Endothelial cell of umbilical vein (primary cell): ENCODE data around the gene RAPGEF4. TPM values are rescaled to one million over a fixed set of nuclear protein-coding genes. Genes with fewer than 3 reads are reported as not detected.

ENCODE experiments used
- BruUV-seq: library from RNA; stranded (reverse); fragments of 400-500 nt; replicated peaks from 2 replicates; lab custom pipeline; 2021; lab: Mats Ljungman, UMichigan
- CTCF ChIA-PET: fragments of 300-600, 350-600 bp; sonication (Branson Sonifier 250); formaldehyde crosslinking; loops from one replicate; lab custom pipeline; 2021; ENCODE audit warnings: antibody characterized with exemption, inconsistent platforms; lab: Charles Lee
- POLR2A ChIA-PET: fragments of 300-600, 350-600 bp; sonication (Branson Sonifier 250); formaldehyde crosslinking; loops from one replicate; lab custom pipeline; 2021; ENCODE audit warnings: antibody characterized with exemption, inconsistent platforms; lab: Charles Lee
- DNase-seq: peaks from one replicate; pipeline ENCODE4 v3.0.0-alpha.2; 2011; ENCODE audit warnings: low read depth, low spot score
- FAIRE-seq: peaks from 2 replicates; lab custom pipeline; 2011; peaks lifted over from hg19 to GRCh38; lab: Jason Lieb, UNC
- H2AFZ ChIP-seq: 2 replicates; pipeline ENCODE4 v1.6.0; 2012; ENCODE audit warnings: low read depth, low read length, control low read depth, inconsistent platforms
- H3K27ac ChIP-seq: 2 replicates; pipeline ENCODE4 v1.5.1; 2011; ENCODE audit warnings: low read depth, mild to moderate bottlenecking, control low read depth, low read length, moderate library complexity; ENCODE audit not compliant: insufficient read depth
- H3K27me3 ChIP-seq, 2 experiments: 2 replicates each; pipeline versions ENCODE4 v1.6.0 to v1.6.1; 2011; ENCODE audit warnings: low read length in 2 of 2, mixed read lengths in 1 of 2; ENCODE audit not compliant: control insufficient read depth in 2 of 2, insufficient read depth in 2 of 2
- H3K36me3 ChIP-seq, 2 experiments: 2 replicates in 1 of 2; 3 replicates in 1 of 2; pipeline ENCODE4 v1.5.1; 2011; ENCODE audit warnings: low read length in 2 of 2, mild to moderate bottlenecking in 1 of 2, moderate library complexity in 1 of 2; ENCODE audit not compliant: control insufficient read depth in 2 of 2, insufficient read depth in 2 of 2; ENCODE audit errors: extremely low read depth in 1 of 2
- H3K4me1 ChIP-seq: 3 replicates; pipeline ENCODE4 v1.5.1; 2011; ENCODE audit warnings: mild to moderate bottlenecking, low read length; ENCODE audit not compliant: control insufficient read depth, insufficient read depth; ENCODE audit errors: extremely low read depth
- H3K4me2 ChIP-seq: 2 replicates; pipeline ENCODE4 v1.6.1; 2011; ENCODE audit warnings: low read length, control low read depth, mixed read lengths; ENCODE audit not compliant: insufficient read depth
- H3K4me3 ChIP-seq, 3 experiments: fragments of 200-600 bp in 1 of 3; sonication (generic), shearing (Covaris generic) in 1 of 3; replicated peaks in 1 of 3; 2 replicates each; pipeline ENCODE4 v1.5.1; 2011 to 2016; ENCODE audit warnings: control low read depth in 3 of 3, low read length in 3 of 3, mild to moderate bottlenecking in 2 of 3, inconsistent platforms in 1 of 3, low read depth in 1 of 3, moderate library complexity in 1 of 3; ENCODE audit not compliant: insufficient read depth in 1 of 3
- H3K79me2 ChIP-seq: 2 replicates; pipeline ENCODE4 v1.6.0; 2012; ENCODE audit warnings: low read length, inconsistent platforms; ENCODE audit not compliant: control insufficient read depth, insufficient read depth
- H3K9ac ChIP-seq: replicated peaks from 2 replicates; pipeline ENCODE3; 2011; ENCODE audit warnings: low read length, control low read depth; ENCODE audit not compliant: insufficient read depth; ENCODE audit errors: extremely low read depth
- H3K9me1 ChIP-seq: replicated peaks from 3 replicates; pipeline ENCODE4 v1.6.0; 2011; ENCODE audit warnings: mild to moderate bottlenecking, low read length; ENCODE audit not compliant: control insufficient read depth, insufficient read depth; ENCODE audit errors: extremely low read depth
- H3K9me3 ChIP-seq: replicated peaks from 2 replicates; pipeline ENCODE4 v1.5.1; 2012; ENCODE audit warnings: low read length, inconsistent platforms; ENCODE audit not compliant: control insufficient read depth, insufficient read depth
- H4K20me1 ChIP-seq: replicated peaks from 2 replicates; pipeline ENCODE3; 2011; ENCODE audit warnings: mild to moderate bottlenecking, low read length; ENCODE audit not compliant: control insufficient read depth, insufficient read depth; ENCODE audit errors: extremely low read depth
- EZH2 ChIP-seq: IDR thresholded peaks from 2 replicates; pipeline ENCODE4 v1.6.1; 2012; ENCODE audit warnings: borderline replicate concordance, low read depth, mild to moderate bottlenecking, moderate library complexity, low read length, inconsistent platforms; ENCODE audit not compliant: severe bottlenecking
- FOS ChIP-seq: IDR thresholded peaks from 2 replicates; pipeline ENCODE4 v1.6.1; 2011; ENCODE audit warnings: mild to moderate bottlenecking, low read length, moderate library complexity, borderline replicate concordance; ENCODE audit not compliant: insufficient read depth
- GATA2 ChIP-seq: IDR thresholded peaks from 2 replicates; pipeline ENCODE4 v1.7.0; 2011; ENCODE audit warnings: low read depth, mild to moderate bottlenecking, moderate library complexity, mixed read lengths, low read length; ENCODE audit not compliant: insufficient read length, insufficient read depth
- JUN ChIP-seq: IDR thresholded peaks from 2 replicates; pipeline ENCODE4 v1.6.1; 2011; ENCODE audit warnings: borderline replicate concordance, low read depth; ENCODE audit not compliant: insufficient read length, insufficient read depth
- MYC ChIP-seq: IDR thresholded peaks from one replicate; pipeline ENCODE4 v1.6.1; 2011; ENCODE audit warnings: mild to moderate bottlenecking, low read depth, low read length
- POLR2A ChIP-seq: IDR thresholded peaks from 2 replicates; pipeline ENCODE4 v1.6.1; 2012; ENCODE audit warnings: low read depth, mild to moderate bottlenecking, control low read depth, low read length
- POLR2AphosphoS5 ChIP-seq: IDR thresholded peaks from 2 replicates; pipeline ENCODE4 v1.6.1; 2012; ENCODE audit warnings: low read depth, mild to moderate bottlenecking, control low read depth, low read length, moderate library complexity; ENCODE audit not compliant: insufficient read depth
- dilution Hi-C: fragments of 300-500 bp; cut with MboI; formaldehyde crosslinking; loops from one replicate; pipeline ENCODE4 v1.15.0; 2019; ENCODE audit warnings: low sequenced_read_pairs; ENCODE audit not compliant: extremely low pct_ligation_motif_present
- intact Hi-C: fragments of 100-400 bp; cut with micrococcal nuclease; formaldehyde crosslinking; loops from one replicate; pipeline ENCODE4 v1.10.0; 2022
- polyA plus RNA-seq, 4 experiments: library from polyadenylated mRNA; depleted of rRNA in 3 of 4; stranded (reverse) in 3 of 4; unstranded in 1 of 4; fragments of >200 nt; gene quantifications; 2 replicates each; pipeline versions ENCODE4 v1.2.1 to v1.2.3, GENCODE V29; 2011 to 2012; ENCODE audit warnings: missing spikeins in 1 of 4
- total RNA-seq: library from RNA; stranded (reverse); gene quantifications from 2 replicates; pipeline ENCODE4 v1.2.3, GENCODE V29; 2021
- TF ChIP-seq, protein P1 (sequence below), 2 donors: IDR thresholded peaks; 1 replicate in 1 of 2; 2 replicates in 1 of 2; pipeline ENCODE4 v1.5.1; 2011; ENCODE audit warnings: low read length in 2 of 2, mild to moderate bottlenecking in 2 of 2, moderate library complexity in 2 of 2, control low read depth in 1 of 2, inconsistent platforms in 1 of 2, low read depth in 1 of 2; ENCODE audit not compliant: insufficient read depth in 1 of 2; ENCODE audit errors: extremely low read depth in 1 of 2
- TF ChIP-seq, protein P2 (sequence below): IDR thresholded peaks from 2 replicates; pipeline ENCODE4 v1.6.1; 2011; ENCODE audit not compliant: insufficient read depth, insufficient read length

The RAPGEF4 gene
- total and polyA plus RNA-seq, 2 donors (not counting 3 experiments of a cell fraction or from before 2014, with no cell fraction given): 7.2 to 9.2 TPM

DNA sequence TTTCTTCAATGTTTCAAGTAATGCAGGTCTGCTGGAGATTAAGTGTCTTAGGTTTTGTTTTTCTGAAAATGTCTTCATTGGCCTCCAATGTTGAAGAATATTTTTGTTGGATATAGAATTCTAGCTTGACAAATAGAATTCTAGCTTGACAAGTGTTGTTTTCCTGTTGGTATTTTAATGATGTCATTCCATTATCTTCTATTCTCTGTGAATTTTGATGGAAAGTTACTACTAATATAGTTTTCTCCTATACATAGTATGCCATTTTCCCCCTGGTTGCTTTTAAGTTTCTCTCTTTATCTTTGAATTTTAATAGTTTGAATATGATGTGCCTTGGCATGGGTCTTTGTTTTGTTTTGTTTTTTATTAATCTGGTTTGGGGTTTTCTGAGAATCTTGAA, 119.9 kb downstream of the RAPGEF4 start:
- H3K79me2 ChIP-seq: no peaks in the 10 kb centered on the region
- no peak for DNase-seq
- no peaks in the 10 kb centered on the region for H4K20me1 ChIP-seq
- no TSS peak for BruUV-seq
- H3K27me3 ChIP-seq: no peaks in the 10 kb centered on the region
- no peak for FAIRE-seq
- no peaks in the 10 kb centered on the region for H3K36me3 ChIP-seq
- dilution Hi-C loops: no loop called here
- H3K9ac ChIP-seq: no peak overlapping the region
- peaks cover 19% of the 10 kb centered on the region for H3K4me1 ChIP-seq
- no peak overlapping the region for H3K27ac ChIP-seq
- no peaks in the 10 kb centered on the region for H3K9me3 ChIP-seq
- H3K4me3 ChIP-seq: no peak overlapping the region
- POLR2A ChIA-PET: no interaction called here
- no peak overlapping the region for H2AFZ ChIP-seq
- no peak for TF ChIP-seq POLR2A
- TF ChIP-seq POLR2AphosphoS5: no peak
- TF ChIP-seq GATA2: no peak
- TF ChIP-seq, protein P1, sequence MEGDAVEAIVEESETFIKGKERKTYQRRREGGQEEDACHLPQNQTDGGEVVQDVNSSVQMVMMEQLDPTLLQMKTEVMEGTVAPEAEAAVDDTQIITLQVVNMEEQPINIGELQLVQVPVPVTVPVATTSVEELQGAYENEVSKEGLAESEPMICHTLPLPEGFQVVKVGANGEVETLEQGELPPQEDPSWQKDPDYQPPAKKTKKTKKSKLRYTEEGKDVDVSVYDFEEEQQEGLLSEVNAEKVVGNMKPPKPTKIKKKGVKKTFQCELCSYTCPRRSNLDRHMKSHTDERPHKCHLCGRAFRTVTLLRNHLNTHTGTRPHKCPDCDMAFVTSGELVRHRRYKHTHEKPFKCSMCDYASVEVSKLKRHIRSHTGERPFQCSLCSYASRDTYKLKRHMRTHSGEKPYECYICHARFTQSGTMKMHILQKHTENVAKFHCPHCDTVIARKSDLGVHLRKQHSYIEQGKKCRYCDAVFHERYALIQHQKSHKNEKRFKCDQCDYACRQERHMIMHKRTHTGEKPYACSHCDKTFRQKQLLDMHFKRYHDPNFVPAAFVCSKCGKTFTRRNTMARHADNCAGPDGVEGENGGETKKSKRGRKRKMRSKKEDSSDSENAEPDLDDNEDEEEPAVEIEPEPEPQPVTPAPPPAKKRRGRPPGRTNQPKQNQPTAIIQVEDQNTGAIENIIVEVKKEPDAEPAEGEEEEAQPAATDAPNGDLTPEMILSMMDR (IDR thresholded peaks at IDR 0.05; ENCODE audit: extremely low read depth in 1 of 2, insufficient read depth in 1 of 2, low read depth in 1 of 2, low read length in 2 of 2): no peak
- TF ChIP-seq, protein P2, sequence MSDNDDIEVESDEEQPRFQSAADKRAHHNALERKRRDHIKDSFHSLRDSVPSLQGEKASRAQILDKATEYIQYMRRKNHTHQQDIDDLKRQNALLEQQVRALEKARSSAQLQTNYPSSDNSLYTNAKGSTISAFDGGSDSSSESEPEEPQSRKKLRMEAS: no peak
- TF ChIP-seq JUN: no peak
- no peak for TF ChIP-seq MYC
- TF ChIP-seq EZH2: no peak
- no peak for TF ChIP-seq FOS
- CTCF ChIA-PET: interaction anchor here (1.4 kb wide), 1 partner anchor 42 kb away, joined by 3 read pairs; no protein-coding TSS in a partner anchor
- no peak overlapping the region for H3K4me2 ChIP-seq
- intact Hi-C loops: no loop called here
- no peaks in the 10 kb centered on the region for H3K9me1 ChIP-seq
